NCI-H2227 (cell line): ENCODE measurements around the gene INTS14.

Experiments used
- DNase-seq: peaks from one replicate; lab custom pipeline; 2025; ENCODE audit not compliant: unreplicated experiment; lab: John Stamatoyannopoulos, UW

INTS14 gene

DNA sequence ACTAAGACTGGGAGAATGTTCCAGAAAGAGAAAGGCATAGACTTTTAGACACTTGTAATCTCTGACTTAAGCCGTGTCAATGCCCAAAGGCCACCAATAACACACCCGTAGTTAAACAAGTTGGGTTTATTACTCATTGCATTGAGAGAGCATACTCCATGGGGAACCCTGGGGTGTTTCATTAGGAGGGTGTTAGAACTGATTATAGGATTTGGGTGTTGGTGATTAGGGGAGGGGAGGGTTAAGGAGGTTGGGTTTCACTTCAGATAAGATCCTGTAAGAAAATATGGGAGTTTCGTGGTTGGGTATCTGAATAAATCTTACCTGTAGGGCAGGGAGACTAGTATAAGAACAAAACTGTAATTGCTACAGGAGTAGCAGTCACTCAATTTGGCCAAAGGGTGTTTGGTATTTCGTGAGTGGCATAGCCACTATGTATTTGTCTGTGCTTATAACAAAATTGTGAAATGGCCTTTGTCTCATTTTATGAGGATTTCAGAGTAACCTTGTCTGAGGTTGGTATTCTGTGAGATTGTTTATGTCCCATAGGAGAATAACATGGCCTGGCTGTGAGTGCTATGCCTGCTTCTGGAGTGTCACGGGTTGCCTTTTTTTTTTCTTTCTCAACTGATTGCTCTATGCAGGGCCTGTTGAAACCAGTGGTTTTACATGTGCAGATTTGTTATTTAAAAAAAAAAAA is 77.7 kb downstream of the INTS14 start:
- DNase-seq: no peak

- DNase-seq: no peak
Observed at GRCh38 chr15:65532738-65533051, 78.2 kb downstream of the INTS14 start.

GRCh38 chr15:65530318-65531111 is 80.4 kb downstream of the INTS14 start, which contains the start of gene HACD3:
HACD3 (plus strand) TSS chr15:65530463; CDS start chr15:65530632, 169 bp downstream.
- DNase-seq: peak; percentile 89

DNA sequence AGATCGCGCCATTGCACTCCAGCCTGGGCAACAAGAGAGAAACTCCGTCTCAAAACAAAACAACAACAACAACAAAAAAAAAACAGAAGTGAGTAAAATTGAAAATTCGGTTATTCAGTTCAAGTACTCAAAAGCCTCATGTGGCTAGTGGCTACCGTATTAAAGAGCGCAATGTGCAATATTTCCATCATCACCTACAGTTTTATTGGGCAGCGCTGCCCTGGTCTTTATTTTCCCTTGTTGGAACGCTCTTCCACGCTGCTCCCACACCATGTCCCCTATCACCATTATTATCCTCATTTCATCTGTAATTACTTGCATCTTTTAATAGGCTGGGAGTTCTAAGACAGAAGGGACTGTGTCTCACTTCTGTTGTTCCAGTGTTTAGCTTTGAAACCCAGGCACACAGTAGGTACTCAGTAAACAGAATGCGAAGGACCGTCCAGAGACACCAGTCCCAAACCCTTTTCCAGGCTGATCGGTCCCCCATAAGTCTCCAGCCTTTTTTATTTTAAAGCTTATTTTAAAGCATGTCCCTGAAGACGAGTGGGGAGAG is 81.1 kb downstream of the INTS14 start:
- no peak for DNase-seq
